Activated effector memory CD4-positive, alpha-beta T cell treated with Interleukin-2 at 50 U/mL for 16 hours (primary cell): ENCODE data around the gene GDA.
"Not testable (repeated sequence)": the region's sequence is repeated elsewhere in the genome, so short reads cannot be mapped to it uniquely, and the experiment has no call there.

Experiments used
- DNase-seq: peaks from one replicate; pipeline ENCODE4 v3.0.0-alpha.2; 2020

The GDA gene

DNA sequence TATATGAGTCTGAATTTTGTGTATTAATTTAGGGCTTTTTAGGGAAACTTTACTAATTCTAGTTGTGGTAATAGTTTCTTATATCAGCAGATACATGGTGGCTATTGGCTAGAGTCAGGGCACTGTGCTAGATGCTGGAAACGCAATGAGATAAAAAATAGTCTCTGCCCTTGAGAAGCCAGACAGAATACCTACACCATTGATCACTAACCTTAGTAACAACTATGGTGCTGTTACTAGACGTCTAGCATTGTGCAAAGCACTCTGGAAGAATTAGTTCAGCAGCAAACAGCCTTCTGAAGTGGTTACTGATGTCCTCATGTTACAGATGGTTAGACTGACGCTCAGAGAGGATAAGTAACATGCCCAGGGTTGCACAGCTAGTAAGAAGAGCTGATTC lies 61.8 kb downstream of the GDA start:
- no peak for DNase-seq

DNA sequence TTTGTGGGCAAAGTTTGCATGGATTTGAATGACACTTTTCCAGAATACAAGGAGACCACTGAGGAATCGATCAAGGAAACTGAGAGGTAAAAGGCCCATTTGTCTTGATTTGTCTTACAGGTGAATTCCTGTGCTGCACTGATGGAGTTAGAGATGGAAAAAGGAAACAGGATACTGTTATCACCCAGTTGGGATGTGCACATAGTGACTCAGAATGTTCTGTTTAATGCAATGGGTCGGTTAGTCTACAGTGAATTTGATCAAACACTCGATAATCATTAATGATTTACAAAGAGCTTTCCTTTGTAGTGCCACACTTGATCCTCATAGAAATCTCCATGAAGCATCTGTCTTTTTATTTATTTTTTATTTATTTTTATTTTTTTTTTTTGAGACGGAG lies 64.7 kb downstream of the GDA start:
- DNase-seq, result no peak

DNA sequence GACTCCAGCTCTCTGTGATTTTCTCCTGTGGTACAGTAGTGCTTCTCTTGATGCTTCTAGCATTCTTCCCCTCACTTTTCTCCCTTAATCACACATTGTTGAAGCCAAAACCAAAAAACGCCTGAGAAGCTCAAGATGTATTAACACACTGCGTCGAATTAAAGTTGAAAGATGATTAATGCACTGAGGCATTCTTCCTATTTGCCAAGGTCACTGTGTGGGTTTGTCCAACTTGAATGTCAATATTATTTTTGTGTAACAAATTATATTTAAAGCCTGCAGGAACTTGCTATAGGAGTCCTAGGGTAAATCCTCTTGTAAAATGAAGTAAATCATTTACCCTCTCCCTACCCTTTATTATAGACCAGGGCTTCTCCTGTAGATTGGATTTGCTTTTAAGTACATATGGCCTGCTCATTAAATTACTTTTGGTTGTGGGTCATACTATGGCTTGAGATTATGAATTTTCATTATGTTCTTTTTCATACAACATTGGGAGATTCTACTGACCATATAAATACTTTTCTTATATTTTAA lies 68.1 kb downstream of the GDA start:
- no peak for DNase-seq

DNA sequence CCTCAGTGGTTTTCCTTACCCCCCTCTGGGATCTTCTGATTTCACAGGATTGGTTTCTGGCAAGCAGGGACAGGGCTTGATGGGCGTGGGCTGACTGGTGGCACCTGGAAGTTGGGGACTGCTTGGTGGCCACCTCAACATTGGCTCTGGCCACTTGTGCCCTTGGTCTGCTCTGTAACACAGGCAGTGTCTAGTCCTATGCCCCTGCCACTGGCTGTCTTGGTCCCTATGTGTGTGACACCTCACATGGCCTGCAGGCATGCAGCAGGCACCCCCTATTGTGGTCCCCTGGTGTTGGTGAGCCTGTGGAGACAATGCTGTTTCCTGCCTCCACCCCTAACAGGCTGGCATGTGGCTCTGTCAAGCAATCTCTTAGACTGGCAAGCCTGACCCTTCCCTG lies 71.3 kb downstream of the GDA start:
- no peak for DNase-seq

DNA sequence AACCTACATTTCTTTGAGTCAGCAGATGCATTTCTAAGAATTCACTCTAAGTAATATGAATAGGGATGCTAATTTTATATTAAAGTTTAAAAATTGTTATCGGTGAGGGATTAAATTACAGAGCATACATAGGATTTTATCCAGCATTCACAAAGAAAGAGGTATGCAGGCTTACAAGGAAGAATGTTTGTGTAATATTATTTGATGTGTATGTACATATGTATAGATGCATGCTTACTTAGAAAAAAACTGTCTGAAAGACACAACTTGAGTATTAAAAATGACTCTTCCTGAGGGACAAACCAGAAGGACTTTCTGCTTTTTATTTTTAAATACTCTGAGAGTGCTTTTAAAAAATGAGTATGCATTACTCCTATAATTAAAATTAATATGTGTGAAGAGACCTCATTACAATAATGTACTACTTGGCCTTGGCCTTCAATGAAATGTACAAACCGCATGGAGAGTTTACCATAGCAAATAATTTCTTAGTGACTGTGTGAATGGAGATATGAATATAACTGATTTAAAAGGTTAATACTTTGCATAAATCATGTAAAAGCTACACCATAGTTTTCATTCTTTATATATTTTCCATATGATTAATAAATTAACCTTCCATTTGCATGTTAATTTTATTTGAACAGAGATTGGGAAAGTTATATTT lies 77.0 kb downstream of the GDA start:
- no peak for DNase-seq

DNA sequence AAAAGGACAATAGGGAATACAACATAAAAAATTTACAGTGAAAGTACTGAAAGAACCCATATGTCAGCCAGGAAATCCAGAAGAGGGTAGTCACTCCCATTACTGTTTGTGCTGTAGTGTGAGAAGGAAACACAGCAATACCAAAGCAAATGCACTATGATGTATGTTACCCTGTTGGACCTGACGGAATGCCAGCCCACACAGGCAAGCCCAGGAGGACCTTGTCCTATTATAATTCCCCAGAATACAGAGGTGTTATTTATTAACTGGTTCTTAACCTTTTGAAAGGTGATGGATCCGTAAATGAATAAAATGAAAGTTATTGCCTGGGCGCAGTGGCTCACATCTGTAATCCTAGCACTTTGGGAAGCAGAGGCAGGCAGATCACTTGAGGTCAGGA lies 79.0 kb downstream of the GDA start:
- DNase-seq, result no peak

DNA sequence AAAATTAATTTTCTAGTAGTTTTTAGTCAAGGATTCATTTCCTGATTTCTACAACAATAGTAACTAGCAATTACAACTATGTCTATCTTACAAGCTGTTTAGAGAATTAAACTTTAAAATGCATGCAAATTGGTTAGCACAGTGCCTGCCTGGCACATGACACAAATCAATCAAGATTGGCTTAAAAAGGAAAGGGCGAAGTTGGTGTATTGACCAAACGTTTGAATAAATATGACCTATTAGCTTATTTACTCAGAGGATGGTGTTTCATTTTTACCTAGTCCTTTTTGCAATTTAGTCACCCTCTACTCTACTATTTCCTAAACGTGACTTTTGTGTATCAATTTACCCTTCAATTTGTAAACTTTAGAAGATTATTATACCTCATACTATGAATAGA lies 83.5 kb downstream of the GDA start:
- DNase-seq, result no peak

DNA sequence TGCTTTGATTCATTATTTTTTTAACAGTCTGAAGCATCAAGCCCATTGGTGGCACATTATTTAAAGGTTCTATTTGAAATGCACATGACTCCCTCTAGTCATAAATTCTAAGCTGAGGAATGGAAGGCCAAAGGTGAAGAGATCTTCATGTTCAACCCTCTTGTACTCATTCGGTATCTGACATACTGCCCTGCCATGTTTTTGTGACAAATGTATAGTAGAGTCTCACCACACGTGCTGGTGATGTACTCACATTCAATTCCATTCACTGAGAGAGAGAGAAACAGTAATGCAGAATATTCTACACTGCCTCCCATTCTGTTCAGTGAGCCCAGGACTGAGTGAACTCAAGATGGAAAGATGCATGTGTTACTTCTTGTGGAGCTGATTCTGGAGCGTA lies 98.3 kb downstream of the GDA start:
- no peak for DNase-seq

DNA sequence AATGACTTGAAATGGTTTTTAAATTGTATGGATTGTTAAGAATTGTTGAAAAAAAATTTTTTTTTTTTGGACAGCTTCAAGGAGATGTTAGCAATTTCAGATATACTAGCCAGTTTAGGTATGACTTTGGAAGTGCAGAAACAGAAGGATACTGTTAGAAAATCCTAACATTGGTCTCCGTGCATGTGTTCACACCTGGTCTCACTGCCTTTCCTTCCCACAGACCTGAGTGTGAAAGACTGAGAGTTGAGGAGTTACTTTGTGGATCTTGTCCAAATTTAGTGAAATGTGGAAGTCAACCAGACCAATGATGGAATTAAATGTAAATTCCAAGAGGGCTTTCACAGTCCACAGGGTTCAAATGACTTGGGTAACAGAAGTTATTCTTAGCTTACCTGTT lies 102.3 kb downstream of the GDA start:
- no peak for DNase-seq

DNA sequence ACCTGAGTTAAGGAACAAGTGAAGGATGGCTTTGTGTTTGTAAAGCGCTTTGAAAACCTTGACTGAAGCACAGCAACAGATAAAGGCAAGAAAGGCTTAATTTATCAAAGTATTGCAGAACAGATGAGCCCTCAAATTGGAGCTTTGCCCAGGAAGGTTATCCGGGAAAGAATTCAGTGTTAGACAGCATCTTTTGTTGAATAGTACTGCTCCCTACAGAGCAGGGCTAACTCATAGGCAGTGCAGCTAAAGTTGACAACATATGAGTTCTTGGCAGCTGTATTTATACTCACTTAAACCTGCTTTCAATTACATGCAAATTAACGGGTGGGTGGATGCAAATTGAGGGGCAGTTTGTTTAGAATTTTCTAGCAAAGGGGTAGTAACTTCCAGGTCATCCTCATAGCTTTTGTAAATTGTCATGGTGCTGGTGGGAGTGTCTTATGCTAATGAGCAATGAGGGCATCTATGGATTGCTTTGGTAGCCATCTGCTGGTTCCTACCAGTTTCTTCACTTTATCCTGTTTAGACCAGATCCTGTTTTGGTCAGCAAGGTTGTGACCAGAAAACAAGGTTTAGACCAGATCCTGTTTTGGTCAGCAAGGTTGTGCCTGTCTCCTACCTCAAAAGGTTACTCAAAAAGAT lies 105.8 kb downstream of the GDA start:
- DNase-seq, result no peak

DNA sequence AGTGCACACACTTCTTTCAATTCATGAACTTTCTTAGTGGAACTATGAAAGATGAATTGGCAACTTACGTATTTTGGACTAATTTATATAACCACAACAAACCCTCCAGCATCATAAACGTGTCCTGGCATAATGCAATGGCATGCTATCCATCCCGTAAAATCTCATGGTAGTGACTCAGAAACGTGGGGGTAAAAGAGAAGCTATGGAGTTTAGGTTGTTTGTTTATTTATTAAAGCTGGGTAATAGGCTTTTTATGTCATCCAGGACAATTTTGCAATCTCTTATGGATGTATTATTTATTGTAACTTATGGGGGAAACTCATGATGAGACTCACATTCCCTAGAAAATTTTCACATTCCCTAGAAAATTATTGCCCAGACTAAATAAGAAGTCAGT lies 106.3 kb downstream of the GDA start:
- DNase-seq, result no peak

DNA sequence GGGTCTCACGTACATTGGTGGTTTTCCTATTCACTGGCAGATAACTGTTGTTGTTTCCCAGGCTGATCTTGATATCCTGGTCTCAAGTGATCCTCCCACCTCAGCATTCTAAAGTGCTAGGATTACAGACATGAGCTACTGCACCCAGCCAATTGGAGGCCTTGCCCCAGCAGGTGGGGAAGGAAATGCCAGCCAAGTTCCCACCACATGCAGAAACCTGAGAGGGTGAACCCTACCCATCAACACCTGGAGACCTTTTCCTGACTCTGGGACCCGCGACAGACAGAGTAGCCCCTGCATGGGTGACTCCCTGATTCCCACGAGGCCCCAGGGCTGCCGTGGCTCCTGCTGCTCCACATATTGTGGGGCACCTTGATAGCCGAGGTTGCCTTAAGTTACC lies 107.7 kb downstream of the GDA start:
- no peak for DNase-seq

DNA sequence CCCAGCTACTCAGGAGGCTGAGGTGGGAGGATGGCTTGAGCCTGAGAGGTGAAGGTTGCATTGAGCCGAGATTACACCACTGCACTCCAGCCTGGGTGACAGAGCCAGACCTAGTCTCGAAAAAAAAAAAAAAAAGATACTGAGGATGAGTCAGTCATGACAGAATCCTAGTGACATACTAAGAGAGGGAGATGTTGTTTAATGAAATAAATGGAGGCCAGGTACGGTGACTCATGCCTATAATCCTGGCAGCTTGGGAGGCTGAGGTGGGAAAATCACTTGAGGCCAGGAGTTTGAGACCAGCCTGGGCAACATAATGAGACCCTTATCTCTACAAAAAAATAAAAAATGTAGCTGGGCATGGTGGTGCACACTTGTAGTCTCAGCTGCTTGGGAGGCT lies 108.6 kb downstream of the GDA start:
- DNase-seq, result no peak

DNA sequence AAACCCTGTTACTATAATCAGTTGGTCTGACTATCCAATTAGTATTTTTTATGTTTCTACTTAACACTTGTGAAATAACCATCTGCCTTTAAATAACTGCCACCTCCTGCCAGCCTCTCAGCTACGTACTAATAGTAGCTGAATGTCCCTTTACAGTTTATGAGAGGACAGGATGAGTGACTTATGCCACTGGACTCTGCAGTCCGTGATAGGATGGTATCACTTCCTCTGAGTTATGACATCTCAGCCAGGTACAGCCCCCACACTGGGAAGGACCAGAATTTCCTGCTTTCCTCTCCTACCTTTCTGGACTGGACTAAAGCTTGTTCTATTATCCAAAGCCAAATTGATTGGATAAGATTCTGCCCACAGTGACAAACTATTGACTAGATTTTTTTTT lies 112.8 kb downstream of the GDA start:
- DNase-seq, result no peak

DNA sequence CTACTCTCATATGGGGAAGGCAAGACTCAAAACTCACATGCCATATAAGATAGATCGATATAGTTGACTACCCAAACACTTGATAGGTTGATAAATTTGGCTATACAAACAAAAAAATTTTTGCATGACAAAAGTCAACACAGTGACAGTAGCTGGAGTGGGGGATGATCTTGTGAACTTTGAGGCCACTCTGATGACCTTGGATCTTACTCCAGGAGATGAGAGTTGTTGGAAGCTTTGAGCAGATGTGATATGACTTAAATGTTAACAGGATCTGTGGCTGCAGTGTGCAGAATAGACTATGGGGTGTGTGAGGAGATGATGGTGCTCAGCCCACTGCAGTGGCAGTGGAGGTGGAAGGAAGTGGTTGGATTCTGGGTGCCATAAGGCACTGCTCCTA lies 114.3 kb downstream of the GDA start:
- DNase-seq, result no peak

DNA sequence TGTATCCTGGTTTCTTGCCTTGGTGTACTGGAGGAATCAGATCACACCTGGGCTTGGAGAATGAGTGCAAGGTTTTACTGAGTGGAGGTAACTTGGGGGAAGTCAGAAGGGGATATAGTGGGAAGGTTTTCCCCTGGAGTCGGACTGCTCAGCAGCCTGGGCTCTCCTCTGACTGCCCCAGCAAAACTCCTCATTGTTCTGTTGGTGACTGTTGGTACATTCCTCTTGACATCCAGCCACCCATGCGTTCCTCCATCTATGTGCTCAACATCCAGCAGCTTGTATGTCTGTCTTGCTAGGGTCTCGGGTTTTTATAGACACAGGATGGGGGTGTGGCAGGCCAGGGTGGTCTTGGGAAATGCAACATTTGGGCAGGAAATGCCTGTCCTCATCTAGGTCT lies 119.7 kb downstream of the GDA start:
- DNase-seq, result no peak

DNA sequence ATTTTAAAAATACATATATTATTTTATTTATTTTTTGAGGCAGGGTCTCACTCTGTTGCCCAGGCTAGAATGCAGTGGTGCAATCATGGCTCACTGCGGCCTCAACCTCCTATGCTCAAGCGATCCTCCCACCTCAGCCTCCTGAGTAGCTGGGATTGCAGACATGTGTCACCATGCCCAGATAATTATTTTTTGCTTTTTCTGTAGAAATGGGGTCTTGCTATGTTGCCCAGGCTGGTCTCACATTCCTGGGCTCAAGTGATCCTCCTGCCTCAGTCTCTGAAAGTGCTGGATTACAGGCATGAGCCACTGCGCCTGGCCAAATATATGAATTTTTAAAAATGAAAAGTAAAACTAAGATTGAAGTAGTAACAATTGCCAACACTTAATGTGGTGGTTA lies 121.1 kb downstream of the GDA start:
- DNase-seq, result not testable (repeated sequence)

DNA sequence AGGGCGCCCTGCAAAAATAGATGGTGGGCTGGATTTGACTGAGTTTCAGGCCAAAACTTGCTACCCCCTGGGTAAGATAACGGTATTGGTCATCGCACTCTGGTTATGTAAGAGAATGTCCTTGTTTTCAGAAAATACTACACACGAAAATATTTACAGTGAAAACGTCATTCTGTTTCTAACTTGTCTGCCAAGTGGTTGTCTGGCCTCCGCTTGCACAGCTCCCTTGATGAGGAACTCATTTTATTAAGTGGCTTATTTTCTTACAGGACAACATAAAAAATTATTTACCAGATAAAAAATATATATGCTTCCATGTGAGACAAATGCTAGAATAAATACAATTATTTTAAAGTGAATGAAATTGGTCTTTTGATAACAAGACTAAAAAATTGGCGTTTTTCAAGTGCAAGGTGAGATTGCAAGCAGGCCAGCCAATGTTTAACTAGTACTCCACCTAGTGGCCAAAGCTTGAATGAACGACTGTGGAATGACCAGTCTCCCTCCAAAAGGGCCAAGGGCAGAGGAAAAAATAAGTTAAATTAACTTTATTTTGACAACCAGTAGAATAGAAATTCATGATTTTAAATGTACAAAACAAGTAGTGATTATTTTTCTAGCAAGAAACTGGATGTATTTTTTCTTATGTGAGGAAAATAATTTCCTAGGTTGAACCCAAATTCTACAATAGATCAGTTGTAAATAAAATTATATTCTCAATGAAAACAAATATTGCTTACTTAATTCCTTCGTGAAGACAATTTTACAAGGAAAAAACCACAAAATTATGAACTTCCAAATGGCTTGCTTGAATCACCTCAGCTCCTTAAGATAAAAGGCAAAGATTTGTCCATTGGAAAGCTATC lies 122.6 kb downstream of the GDA start:
- DNase-seq, result no peak

DNA sequence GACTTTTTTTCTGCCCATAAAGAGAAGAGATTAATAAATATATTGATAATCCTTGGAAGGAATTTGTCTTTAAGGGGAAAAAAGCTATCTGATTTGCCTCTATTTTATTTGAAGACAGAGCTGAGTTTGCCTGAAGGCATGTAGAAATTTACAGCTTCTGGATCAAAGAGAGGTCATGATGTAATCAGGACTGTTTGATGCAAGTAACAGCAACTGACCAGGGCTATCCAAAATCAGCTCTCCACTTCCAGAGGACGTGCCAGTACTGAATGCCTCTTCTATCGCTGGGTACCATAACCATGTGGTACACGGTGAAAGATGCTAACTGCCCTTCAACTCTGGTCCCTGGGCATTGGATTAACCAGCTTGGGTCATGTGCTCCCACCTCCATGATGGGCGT lies 125.2 kb downstream of the GDA start:
- DNase-seq, result no peak

DNA sequence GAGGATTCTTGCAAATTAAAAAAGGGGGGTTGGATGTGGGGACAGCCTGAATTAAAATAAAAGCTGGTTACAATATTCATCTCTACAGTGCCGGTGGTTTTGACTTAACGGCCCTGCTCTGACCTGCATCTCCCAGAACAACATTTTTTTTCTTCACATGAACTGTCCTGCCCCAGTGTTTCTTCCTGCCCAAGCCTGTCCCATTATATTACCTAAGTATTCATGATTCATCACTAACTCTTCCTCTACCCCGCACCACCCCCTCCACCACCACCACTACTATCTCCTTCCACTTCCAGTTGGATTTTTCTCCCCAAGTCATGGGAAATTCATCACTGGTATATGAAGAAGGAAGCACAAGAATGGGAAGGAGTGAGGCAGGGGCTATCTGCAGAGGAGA lies 125.7 kb downstream of the GDA start:
- no peak for DNase-seq

DNA sequence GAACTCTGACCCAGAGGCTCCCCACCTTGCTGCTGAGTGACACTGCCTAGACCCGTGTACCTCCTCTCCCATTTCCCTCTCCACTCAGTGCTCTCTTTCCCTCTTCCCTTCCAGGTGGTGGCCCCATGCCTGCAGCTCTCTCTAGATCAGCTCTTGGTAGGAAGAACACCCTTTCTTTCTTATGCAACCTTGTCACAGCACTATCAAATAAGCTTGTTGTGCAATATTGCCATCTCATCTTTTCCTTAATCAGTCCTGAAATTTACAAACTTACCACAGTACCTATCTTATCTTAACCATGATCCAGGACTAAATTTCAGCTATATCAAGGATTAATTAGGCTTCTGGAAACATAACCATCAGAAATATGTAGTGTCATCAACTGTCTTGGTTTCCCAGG lies 127.2 kb downstream of the GDA start:
- no peak for DNase-seq

DNA sequence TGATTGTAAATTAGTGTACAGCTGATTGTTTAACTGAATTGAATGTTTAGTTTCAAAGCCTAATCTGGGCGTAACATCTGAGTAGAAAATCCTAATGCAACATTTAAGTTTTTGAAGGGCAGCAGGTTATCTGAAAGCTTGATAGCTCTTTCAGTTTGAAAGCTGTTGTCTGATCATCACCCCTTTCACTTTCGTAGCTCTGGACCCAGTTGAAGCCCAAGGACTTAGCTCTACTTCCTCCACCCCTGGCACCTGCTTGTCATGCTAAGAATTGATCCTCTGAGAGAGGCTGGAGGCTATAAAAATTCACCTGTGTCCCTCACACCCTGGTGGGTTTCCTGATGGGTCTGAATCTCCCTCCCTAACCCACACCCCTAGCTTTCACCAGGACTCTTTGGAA lies 129.7 kb downstream of the GDA start:
- no peak for DNase-seq

DNA sequence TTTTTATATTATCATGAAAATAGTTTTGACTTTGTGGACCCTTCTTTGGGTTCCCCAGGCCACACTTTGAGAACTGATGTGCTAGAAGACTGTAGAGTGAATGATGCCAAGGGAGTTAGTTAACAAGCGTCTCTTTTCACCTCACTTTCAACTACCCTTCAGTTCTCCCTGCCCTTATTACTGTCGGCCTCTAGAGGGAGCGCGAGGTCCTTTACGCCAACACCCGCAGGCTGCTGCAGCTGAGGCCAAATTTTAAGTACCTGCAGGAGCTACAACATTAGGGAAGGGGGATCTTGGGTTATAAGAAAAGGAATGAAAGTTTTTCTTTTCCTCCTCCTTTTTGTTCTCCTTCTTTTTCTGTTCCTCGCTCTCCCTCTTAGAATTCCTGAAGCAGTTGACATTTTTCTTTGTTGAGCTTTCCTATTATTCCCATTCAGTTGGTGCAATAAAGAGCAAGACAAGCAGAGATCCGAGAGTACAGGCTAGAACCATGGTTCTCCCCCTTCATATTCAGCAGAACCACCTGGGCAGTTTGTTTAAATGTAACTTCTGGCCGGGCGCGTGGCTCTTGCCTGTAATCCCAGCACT lies 131.8 kb downstream of the GDA start:
- peak; percentile 54 for DNase-seq

DNA sequence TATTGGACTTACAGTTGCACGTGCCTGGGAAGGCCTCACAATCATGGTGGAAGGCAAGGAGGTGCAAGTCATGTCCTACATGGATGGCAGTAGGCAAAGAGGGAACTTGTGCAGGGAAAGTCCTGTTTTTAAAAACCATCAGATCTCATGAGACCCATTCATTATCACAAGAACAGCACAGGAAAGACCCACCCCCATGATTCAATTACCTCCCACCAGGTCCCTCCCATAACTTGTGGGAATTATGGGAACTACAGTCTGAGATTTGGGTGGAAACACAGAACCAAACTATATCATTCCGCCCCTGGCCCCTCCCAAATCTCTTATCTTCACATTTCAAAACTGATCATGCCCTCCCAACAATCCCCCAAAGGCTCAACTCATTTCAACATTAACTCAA lies 140.2 kb downstream of the GDA start:
- DNase-seq, result no peak
